ENCODE results near the gene GRIFIN.
A peak's percentile ranks its signal among the peaks of the same experiment; 100 is the strongest.

Gene GRIFIN

DNA sequence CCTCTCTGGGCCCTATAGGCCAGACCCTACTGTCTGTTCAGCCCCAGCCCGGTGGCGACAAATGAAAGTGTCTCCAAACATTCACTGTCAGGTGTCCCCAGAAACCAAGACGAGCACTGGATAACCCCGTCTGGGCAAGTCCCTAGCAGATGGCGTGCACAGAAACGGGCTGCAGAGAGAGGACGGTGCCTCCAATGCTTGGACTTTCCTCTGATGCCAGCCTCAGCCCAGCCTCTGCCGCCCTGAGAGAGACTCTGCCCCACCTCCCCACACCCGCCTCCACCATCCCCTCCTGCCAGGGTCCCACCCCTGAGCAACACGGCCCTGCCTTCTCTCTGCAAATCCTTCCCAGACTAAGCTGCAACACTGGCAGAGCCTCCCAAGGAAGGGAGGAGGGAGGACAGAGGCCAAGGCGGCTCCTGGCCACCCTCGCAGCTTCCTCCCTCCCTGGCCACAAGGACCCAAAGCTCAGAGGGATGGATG, 36.0 kb upstream of the GRIFIN start:
- no peak for DNase-seq

DNA sequence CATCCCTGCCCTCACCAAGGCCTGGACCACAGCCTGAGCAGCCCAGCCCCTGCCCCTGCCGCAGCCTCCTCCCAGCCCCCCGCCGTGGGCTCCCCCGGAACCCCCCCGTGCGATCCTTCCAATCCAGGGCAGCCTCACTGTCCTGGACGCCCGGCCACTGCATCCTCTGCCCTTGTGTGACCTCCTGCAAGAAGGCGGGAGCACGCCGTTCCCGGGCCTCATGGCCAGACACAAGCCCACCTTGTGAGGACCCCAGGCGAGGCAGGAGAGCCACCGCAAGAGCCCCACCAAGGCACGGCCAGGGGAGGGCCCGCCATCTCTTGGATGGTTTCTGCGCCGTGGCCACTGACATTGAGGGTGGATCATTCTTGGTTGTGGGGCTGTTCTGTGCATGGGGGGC, 35.6 kb upstream of the GRIFIN start:
- no peak for DNase-seq

DNA sequence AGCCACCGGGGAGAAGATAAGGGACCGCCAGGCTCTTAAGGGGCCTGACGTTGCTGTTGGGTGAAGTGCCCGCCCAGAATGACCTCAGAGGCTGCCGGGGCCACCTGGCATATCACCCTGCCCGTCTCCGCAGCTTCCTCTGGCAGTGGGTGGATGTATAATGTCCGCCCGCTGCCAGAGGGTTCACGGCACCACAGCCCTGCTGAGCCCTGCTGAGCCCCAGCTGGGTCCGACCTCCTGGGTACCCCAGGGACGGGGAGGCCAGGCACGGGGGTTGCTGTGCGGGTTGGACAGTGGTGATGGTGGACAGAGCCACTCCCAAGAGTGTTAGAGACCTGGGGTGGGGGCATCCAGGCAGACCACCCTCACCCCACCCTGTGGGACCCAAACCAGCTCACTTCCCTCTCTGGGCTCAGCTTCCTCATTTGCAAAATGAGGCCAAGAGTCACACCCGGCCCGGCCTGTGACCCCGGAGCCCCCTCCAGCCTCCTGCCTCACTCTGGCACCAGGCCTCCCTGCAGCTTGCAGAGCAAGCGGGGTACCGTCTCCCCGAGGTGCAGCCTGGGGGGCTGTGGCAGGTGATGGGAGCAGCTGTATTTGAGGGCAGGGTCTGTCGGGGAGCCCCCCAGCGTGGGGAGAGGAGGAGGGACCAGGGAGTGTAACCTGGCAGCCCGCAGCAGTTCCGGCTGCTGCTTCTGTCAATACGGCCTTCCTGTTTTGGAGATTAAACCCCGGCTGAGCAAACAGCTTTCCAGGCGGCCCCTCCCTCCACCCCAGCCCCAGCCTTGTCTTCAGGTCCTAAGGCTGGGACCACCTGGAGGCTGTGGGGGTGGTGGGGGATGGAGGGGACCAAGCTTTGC, 34.9 kb upstream of the GRIFIN start:
- DNase-seq: peak; percentile 85

DNA sequence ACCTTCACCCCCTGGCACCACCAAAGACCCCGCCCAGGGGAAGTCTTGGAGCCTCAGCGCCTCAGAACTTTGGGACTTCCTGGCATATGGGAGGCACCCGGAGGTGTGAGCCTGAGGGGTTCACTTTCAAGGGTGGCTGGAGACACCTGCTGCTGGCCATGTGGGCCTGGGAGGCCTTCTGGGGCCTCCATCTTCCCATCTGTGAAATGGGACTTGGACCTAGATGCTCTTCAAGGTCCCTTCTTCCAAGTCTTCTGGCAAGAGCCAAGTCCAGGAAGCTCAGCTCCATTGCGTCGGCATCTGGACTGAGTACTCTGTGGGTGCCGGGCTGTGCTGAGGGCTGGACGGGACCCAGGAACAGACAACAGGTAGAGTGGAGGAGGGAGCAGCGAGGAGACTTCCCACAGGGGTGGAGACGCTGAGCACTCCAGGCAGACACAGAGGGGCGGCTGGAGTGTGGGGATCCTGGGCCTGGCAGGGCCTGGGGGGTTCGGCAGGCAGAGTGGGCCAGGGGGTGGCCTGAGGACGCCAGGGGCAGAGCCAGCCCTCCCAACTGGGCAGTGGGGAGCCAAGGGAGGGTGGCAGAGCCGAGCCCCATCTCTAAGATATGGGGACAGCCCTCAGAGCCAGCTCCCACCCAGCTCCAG, 34.1 kb upstream of the GRIFIN start:
- DNase-seq: no peak

DNA sequence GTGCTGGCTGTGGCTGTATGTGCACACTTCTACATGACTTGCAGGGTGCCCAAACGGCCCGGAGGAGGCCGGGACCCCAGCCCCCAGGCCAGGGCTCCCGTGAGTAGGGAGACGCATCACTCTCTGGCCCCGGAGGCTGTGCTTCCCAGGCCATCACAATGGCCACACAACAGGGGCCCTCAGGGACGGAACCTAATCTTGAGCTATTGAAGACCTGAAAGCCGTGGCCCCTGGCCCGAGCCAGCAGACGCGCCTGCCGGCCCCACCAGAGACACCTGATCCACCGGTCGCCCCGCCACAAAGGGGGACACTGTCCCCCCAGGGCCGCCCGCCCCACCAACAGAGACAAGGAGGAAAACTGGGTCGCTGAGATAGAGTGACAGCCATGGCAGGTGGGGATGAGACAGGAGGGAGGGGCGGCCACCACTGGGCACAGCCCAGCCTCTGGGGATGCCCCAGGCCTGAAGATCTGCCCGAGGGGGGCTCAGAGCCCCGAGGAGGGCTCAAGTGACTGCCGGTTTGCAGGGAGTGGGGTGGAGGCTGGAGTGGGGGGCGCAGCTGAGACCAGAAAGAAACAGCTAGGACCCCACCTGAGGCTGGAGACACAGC, 33.2 kb upstream of the GRIFIN start:
- DNase-seq: no peak

DNA sequence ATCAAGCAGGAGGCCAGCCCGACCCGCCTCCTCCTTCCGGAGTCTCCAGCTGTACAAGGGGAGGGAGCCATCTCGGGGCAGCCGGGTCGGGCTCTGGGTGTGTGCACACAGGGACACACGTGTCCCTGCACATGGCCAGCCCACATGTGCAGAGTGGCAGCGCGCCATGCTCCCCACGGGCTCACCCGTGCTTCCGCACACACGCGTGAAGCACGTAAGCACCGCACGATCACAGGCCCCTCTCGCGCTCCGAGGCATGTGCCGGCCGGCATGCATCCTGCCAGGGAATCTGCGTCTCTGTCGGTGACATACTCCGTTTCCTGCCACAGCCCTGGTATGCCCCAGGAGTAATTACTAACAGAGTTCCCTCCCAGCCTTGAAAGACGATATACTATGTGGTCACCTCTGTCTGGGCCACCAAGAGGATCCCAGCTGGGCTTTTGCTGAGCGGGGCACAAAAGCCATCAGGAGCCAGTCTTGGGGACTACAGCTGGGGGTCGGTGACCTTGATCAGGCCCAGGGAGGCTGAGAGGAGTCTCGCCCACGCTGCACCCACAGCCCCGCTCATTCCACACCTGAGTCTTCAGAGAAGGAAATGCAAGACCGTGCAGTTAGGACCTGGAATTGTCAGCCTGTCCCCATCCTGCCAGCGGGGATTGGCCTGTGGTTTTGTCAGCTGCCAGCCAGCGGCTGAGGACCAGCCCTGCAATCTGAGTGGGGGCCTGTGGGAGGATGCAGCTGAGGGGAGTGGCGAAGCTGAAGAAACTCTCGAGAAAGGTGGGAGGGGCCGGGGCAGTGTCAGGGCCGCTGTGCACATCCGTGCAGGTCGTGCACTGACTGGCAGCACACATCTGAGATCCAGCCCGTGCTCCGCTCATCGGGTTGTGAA, 32.4 kb upstream of the GRIFIN start:
- peak; percentile 70 for DNase-seq

DNA sequence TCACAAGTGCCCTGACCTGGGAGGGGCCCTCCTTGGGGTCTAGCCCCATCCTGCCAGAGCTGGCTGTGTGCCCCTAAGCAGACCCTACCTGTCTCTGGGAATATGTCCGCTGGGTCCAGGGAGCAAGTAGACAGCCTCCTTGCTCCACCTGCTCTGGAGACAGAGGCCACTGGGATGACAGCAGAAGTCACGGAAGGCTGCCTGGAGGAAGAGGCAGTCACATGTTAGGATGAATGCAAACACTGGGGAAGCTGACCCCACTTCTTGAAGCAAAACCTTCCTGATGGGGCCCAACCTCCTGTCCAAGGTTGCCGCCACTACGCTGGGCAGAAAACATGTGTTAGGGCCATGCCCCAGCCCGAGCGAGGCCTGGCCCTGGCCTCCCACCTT, 31.7 kb upstream of the GRIFIN start:
- no peak for DNase-seq

DNA sequence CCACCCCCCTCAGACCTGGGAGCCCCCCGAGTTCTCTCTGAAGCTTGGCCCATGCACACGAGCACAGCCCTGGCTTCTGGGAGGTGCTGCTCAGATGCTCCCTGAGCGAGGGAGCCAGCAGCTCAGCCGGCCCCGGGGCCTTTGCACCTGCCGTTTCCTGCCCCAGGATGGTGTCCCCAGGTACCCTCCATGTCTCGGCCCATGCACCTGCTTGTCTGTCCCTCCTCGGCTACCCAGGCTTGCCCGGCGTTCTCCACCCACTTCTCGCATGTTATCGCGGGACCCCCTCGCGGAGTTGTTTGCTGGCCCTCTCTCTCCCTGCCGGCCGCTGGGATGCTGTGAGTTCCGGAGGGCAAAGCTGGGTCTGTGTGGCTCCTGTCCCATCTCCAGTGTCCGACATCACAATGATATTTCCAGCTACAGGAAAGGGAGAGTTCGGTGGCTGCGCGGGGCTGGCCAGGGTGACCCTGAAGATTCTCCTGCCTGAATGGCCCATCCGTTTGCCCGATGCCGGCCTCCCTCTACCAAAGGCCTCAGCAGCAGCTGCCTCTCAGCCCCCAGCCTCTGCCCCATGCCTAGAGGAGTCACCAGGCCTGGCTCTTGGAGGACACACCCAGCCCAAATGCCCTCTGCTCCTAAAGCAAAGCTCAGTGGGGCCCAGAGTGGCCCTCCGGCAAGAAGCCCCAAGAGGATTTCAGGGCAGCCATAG, 31.2 kb upstream of the GRIFIN start:
- no peak for DNase-seq

DNA sequence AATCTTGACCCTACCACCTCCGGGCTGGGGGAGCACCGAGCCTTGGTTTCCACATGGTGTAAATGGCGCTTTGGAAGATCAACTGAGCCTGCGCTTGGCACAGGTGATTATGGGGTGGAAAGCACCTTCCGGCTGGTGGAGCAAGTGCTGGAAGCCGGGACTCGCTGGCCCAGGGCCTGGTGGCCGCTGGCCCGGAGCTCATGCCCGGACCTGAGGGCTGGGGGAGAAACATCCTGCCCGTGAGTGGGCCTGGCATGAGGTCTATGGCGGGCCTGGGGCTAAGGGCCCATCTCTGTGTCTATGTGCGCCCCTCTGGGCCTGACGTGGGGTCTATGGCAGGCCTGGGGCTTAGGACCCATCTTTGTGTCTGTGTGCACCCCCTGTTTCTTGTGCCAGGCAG, 29.2 kb upstream of the GRIFIN start:
- no peak for DNase-seq

DNA sequence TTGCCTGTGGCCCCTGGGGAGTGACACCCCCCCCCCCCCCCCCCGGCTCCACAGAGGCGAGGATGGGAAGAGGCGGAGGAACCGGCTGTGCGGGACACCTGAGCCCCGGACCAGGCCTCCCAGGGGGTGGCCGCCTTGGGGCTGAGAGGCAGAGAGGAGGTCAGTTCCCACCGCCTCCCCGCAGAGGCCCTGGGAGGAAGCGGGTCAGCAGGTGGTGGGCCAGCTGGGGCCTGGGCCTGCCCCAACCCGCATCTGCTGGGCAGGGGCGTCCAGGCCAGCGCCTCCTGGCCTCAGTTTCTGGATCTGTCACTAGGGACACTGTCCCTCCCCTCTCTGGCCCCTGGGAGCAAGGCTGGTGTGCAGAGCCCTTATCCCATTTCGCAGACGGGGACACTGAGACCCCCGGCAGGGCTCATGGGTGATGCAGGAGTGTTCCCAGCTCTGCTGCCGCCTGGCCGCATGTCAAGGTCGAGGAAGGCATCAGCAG, 28.7 kb upstream of the GRIFIN start:
- no peak for DNase-seq

DNA sequence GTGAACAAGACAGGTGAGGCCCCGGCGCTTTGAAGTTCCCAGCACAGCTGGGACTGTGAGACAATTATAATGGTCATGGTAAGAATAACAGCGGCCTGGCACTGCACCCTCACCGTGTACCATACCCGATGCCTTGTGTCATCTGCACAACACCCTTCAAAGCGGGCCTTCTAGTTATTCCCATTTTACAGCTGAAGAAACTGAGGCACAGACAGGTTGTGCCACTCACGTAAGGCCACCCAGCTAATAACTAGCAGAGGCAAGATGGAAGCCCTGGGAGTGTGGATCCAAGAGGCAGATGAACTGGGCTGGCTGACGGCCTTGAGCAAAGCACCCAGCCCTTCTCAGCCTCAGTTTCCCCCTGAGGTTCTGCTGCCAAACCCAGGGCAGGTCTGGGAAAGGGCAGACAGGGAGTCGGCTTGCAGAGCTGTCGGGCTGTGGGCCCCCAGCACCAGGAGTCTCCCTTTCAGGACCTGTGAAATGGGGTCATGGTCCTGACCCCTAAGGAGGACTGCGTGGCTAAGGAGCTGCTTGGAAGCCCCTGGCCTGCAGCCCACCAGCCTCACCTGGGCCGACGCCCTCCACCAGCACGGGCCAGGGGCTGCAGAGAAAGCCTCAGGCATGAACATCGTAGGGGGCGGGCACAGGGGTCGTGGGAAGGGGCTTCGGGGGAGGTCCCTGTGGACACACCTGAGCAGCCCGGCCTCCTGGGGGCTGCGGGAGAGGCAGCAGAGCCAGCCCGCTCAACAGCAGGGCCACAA, 28.1 kb upstream of the GRIFIN start:
- DNase-seq: no peak

DNA sequence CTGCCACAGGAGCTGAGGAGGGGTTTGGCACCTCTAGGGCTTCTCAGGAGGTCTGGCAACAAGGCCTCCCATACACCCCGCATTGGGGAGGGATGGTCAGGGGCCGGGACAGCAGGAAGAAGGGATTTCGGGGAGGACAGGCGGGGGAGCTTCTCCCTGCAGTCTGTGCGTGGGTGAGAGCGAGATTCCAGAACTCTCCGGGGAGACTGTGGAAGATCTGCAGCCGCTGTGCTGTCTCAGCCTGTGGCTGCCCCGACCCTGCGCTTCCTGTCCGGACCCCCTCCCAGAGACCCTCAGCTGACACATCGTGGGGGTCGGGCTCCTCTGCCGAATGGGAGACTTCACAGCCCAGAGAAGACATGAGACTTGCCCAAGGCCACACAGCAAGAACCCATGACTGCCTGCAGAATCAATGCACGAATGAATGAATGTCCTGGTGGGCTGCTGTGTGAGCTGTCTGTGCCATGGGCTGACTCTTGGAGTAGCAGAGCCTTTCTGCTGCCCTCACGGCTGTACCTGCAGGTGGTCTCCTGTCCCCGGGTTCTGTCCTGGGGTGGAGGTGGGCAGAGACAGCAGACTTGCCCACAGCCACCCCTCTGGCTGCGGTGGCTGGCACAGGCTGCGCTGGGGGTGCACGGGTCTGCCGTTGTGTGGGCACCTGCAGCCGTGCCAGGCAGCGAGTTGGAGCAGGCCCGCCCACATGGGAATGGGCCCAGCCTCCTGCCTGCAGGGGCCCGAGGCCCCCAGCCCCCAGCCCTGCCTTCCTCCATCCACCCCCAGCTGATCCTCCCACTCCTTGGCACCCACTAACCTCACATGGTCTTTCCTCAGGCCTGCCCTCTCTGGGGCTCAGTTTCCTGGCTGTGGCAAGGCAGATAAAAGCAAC, 27.1 kb upstream of the GRIFIN start:
- DNase-seq: no peak

DNA sequence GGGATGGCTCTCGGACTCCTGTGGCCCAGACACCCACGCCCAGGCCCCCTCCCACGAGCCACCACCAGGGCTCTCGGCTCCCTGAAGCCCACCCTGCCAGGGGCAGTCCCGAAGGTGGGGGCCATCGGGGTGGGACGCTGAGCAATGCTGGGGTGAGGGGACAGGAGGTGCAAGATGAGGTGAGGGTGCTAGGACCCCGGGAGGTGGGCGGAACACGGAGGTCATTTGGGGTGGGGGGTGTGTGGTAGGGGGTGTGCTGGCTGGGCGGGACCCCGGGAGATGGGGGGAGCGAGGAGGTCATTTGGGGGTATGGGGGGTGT, 26.4 kb upstream of the GRIFIN start:
- DNase-seq: no peak

DNA sequence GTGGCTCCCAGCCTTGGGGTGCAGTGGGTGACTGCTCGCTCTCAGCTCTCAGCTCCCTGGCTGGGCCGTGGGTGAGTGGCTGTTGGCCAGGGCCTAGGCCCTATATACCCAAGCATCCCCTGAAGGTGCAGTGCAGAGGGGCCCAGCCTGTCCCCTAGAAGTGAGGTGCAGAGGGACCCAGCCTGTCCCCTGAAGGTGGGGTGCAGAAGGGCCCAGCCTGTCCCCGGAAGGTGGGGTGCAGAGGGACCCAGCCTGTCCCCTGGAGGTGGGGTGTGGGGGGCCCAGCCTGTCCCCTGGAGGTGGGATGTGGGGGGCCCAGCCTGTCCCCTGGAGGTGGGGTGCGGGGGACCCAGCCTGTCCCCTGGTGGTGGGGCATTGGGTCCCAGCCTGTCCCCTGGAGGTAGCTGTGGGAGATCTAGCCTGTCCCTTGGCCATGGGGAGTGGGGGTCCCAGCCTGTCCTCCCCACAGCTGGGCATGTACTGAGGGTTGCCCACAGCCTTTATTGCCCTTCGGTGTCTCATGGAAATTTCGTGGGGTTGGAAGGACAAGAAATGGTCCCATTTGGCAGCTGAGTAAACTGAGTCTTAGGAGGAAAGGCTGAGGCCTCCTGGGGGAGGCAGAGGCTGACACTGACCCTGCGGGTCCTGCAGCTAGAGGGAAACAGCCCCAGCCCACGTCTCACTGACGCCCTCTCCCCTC, 25.9 kb upstream of the GRIFIN start:
- no peak for DNase-seq

DNA sequence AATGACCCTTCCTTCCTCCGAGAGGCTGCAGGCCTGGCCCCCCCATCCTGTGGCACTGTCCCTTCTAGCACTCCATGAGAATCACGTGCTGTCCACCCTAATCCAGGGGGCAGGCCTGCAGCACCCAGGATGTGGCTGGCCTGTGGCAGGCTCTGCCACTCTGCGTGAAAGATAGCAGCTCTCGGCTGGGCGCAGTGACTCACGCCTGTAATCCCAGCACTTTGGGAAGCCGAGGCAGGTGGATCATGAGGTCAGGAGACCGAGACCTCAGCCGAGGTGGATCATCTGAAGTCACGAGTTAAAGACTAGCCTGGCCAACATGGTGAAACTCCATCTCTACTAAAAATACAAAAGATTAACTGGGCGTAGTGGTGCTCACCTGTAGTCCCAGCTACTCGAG, 24.5 kb upstream of the GRIFIN start:
- no peak for DNase-seq

DNA sequence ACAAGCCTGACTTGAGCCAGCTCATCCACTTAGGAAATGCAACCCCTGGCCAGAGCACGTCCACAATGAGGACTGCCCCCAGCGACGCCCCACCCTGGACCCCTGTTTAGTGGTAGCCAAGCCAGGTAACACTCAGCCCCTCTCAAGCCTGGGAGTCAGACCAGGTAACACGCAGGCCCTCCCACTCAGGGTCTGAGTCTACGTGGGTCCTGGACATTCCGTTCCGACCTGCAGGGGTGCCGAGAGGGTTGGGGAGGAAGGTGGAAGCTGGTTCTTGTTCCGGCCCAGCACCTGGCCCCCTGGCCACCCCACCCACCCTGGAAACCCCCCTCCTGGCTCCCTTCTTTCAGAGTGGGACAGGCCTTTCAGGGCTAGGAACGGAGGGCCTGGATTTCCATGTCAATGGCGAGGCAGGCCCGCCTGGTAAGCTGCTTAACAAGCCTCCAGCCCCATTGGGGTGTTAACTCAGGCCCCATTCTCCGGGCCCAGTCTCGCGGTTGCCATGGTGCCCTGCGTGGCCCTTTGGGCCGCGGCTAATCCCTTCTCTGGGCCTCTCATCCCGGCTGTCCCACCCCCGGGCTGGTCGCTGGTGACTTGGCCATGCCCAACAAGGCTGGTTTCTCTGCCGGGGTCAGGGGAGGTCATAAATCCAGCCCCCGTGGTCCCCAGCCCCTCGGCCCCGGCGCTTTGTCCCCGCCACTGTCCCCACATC, 23.7 kb upstream of the GRIFIN start:
- no peak for DNase-seq

DNA sequence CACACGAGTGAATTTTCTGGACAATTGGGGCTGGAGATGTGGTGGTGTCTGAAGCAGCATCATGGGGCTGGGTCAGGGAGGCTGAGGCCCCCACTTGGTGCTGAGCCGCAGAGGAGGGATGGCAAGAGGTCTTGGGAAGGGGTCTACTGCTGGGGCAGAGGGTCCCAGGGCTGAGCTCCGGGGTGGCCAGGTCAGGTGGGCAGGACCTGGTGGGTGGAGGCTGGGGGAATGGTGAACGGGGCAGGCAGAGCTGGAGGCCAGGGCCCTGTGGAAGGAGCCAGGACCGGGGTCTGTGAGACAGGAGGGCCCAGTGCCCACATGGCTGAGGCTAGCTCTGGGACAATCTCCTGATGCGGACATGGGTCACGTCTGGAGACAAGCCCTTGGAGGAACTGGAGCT, 23.0 kb upstream of the GRIFIN start:
- no peak for DNase-seq

DNA sequence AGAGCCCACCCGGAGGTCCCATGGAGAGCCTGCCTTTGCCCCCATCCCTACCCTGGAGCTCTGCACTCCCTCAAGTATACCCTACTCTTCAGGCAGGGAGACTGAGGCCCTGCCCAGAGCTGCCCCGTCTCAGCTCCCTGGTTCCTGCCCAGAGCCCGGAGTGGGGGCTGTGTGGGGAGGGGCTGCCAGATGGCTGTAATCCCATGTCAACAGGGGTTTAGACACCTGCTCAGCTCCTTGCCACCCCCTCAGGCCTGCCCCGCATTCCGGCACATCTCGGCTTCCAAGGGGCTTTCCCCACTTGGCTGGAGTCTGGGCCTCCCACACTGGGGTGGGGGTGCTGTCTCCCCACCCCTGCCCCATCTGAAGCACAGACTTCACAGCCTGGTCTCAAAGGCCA, 22.5 kb upstream of the GRIFIN start:
- no peak for DNase-seq
